Muscle of leg (tissue), 11 donors: ENCODE measurements around the gene SLC4A5. TPM values are rescaled to one million over a fixed set of nuclear protein-coding genes. Genes with fewer than 3 reads are reported as not detected.
A peak's percentile ranks its signal among the peaks of the same experiment; 100 is the strongest.

Source experiments
- DNase-seq: peaks from one replicate; pipeline ENCODE4 v3.0.0; 2013
- H3K27ac ChIP-seq: one replicate; pipeline ENCODE4 v1.5.1; 2013; ENCODE audit warnings: mild to moderate bottlenecking, low read length, control low read depth
- H3K27me3 ChIP-seq: one replicate; pipeline ENCODE4 v1.6.1; 2013; ENCODE audit warnings: low read length; ENCODE audit not compliant: control insufficient read depth, insufficient read depth
- H3K36me3 ChIP-seq: one replicate; pipeline ENCODE4 v1.6.1; 2013; ENCODE audit warnings: low read length; ENCODE audit not compliant: control insufficient read depth, insufficient read depth
- H3K4me1 ChIP-seq: one replicate; pipeline ENCODE4 v1.6.1; 2013; ENCODE audit warnings: low read length; ENCODE audit not compliant: control insufficient read depth, insufficient read depth
- H3K4me3 ChIP-seq: one replicate; pipeline ENCODE4 v1.5.1; 2013; ENCODE audit warnings: low read length, control low read depth
- H3K9me3 ChIP-seq: replicated peaks from 2 replicates; pipeline ENCODE4 v1.6.1; 2013; ENCODE audit warnings: low read depth, low read length; ENCODE audit not compliant: control insufficient read depth
- WGBS: methylation state at CpG from one replicate; pipeline ENCODE4 v1.1.5; 2013; ENCODE audit warnings: missing lambda C conversion rate; ENCODE audit not compliant: insufficient coverage; 5-methylcytosine and 5-hydroxymethylcytosine counted together
- polyA plus RNA-seq, 8 donors: library from polyadenylated mRNA; unstranded; fragments of 120-200 nt; gene quantifications; one replicate each; pipeline versions ENCODE4 v1.2.1 to v1.2.3, GENCODE V29; 2013; ENCODE audit warnings: inconsistent platforms in 1 of 8, low replicate concordance in 1 of 8; ENCODE audit not compliant: insufficient read length in 8 of 8, insufficient read depth in 1 of 8
- total RNA-seq: library from RNA; stranded (reverse); fragments of 120-200 nt; gene quantifications from one replicate; pipeline ENCODE4 v1.2.4, GENCODE V29; 2013

The SLC4A5 gene
- total and polyA plus RNA-seq, 9 donors, result 1.2 to 2.2 (median 1.6) TPM

DNA sequence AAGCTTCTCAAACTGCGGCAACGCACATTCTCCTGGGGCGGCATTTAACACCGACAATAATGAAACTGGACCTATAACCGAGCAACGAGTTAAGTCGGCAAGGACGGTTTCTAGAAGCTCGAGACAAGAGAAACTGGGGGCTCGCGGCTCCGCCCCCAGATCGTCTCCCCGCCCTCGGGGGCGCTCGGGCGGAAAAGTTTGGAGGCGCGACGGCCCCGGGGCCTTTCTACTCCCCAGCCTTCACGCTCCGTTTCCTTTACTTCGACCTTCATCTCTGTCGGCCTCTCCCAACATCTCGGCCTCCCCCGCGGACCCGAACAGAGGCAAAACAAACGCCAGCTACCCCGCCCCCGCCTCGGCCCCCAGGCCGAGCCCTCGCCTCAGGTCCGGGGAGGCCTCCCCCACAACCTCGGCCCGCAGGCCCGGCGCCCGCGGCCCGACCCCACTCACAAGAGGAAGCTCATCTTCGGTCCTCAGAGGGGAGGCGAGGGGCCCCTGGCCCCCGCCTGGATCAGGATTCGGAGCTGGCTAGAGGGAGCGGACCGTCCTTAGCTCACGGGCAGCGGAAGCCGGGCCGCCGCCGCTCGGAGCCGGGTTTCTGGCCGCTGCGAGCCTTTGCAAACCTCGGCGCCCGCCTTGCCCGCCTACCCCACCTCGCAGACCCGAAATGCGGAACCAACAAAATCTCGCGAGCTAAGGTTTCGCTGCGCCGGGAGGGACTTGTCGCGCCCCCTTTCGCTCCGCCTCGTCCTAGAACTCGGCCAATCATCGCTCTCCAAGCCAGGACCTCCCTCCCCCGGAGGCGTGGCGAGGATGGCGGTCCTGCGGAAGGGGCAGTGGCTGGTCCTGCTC lies 164.8 kb downstream of the SLC4A5 start, which contains the start of gene MOB1A:
Gene MOB1A (minus strand): TSS at position 669 of the 852 bp plus-strand sequence. CDS start 205 bp downstream, at position 464.
- H3K4me1 ChIP-seq, result peaks cover 9% of the 10 kb centered on the region
- peak within 1 kb of the TSS; percentile 97 for H3K27ac ChIP-seq
- DNase-seq, result peak; percentile 99
- under 1% methylated on average over 75 of the region's 84 CpGs for WGBS
- H3K9me3 ChIP-seq, result no peaks in the 10 kb centered on the region
- H3K27me3 ChIP-seq, result no peaks in the 10 kb centered on the region
- H3K4me3 ChIP-seq, result peak within 1 kb of the TSS; percentile 93
- H3K36me3 ChIP-seq, result peaks cover 3% of the 10 kb centered on the region

DNA sequence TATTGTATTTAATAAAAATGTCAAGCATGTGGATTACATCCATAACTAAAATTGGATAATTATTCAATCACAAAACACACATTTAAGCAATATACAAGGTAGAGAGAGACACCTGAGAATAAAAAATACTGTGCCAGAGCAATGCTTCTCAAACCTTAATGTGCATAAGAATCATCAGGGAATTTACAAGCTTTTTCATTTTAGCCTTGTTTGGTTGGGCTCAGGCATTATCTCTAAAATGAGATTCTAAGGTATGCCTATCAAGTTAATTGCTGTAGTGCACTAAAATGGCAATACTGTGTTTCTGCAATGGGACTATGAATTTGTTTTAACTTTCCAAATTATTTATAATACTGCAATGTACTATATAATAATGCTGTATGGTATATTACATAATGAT lies 165.5 kb downstream of the SLC4A5 start:
- H3K27me3 ChIP-seq, result no peaks in the 10 kb centered on the region
- no peaks in the 10 kb centered on the region for H3K9me3 ChIP-seq
- peaks cover 9% of the 10 kb centered on the region for H3K4me1 ChIP-seq
- H3K4me3 ChIP-seq, result peak overlapping the region; percentile 93
- DNase-seq, result no peak
- peaks cover 3% of the 10 kb centered on the region for H3K36me3 ChIP-seq
- H3K27ac ChIP-seq, result peak overlapping the region; percentile 97

DNA sequence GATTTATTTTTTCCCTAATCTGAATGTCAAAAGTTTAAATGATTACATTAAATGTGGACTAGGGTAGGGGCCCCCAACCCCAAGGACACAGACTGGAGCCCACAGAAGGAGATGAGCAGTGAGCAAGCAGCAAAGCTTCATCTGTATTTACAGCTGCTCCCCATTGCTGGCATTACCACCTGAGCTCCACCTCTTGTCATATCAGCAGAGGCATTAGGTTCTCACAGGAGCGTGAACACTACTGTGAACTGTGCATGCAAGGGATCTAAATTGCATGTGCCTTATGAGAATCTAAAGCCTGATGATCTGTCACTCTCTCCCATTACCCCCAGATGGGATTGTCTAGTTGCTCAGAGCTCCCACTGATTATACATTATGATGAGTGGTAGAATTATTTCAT lies 168.3 kb downstream of the SLC4A5 start:
- no peaks in the 10 kb centered on the region for H3K9me3 ChIP-seq
- H3K27ac ChIP-seq, result no peak overlapping the region
- no peak for DNase-seq
- WGBS, result no CpG with 5 or more reads among the region's 1 CpG
- peaks cover 9% of the 10 kb centered on the region for H3K4me1 ChIP-seq
- no peaks in the 10 kb centered on the region for H3K27me3 ChIP-seq
- H3K4me3 ChIP-seq, result no peak overlapping the region
- peaks cover 17% of the 10 kb centered on the region for H3K36me3 ChIP-seq

DNA sequence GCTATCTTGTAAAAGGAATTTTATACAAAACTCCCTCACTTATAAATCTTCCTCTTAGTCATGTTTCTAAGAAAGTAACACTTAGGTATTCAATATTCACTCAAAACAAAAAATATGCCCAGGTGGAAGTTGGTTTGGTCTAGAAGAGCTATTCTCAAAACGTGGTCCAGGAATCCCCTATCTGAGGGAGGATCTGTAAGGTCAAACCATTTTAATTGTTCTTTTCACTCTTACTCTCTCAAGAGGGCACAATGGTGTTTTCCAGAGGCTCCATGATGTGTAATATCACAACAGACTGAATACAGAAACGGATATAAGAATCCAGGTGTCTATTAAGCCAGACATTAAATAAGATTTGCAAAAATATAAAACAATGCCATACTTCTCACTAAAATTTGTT lies 174.5 kb downstream of the SLC4A5 start:
- no peaks in the 10 kb centered on the region for H3K27me3 ChIP-seq
- no peak overlapping the region for H3K4me3 ChIP-seq
- no peaks in the 10 kb centered on the region for H3K4me1 ChIP-seq
- H3K36me3 ChIP-seq, result peaks cover 61% of the 10 kb centered on the region
- H3K27ac ChIP-seq, result no peak overlapping the region
- DNase-seq, result no peak
- peaks cover 3% of the 10 kb centered on the region for H3K9me3 ChIP-seq
- no CpG with 5 or more reads among the region's 2 CpGs for WGBS

Other genes starting within 250 kb of the SLC4A5 start
- 31.0 TPM for gene BOLA3, start 195.5 kb downstream of the SLC4A5 start, total RNA-seq
- 10 to 100 TPM; 22.7 to 28.7 (median 25.3) TPM for gene BOLA3, start 195.5 kb downstream of the SLC4A5 start, polyA plus RNA-seq
- 56.1 TPM for gene MOB1A, start 164.5 kb downstream of the SLC4A5 start, total RNA-seq
- 10 to 100 TPM; 40.4 to 59.7 (median 45.4) TPM for gene MOB1A, start 164.5 kb downstream of the SLC4A5 start, polyA plus RNA-seq
- gene MTHFD2, start 144.8 kb downstream of the SLC4A5 start, total RNA-seq, result 27.3 TPM
- 10 to 100 TPM; 25.6 to 42.6 (median 31.9) TPM for gene MTHFD2, start 144.8 kb downstream of the SLC4A5 start, polyA plus RNA-seq
- gene DCTN1, start 36.9 kb upstream of the SLC4A5 start, total RNA-seq, result 56.6 TPM
- 100 to 1,000 TPM in 7 of 8 donors, 10 to 100 TPM in 1; 96.4 to 129 (median 108) TPM for gene DCTN1, start 36.9 kb upstream of the SLC4A5 start, polyA plus RNA-seq
- gene C2orf81, start 78.2 kb upstream of the SLC4A5 start, total RNA-seq, result 1.4 TPM
- gene C2orf81, start 78.2 kb upstream of the SLC4A5 start, polyA plus RNA-seq, result 1 to 10 TPM; 2.2 to 3.6 (median 2.7) TPM
- gene WDR54, start 78.3 kb upstream of the SLC4A5 start, total RNA-seq, result 7.5 TPM
- 10 to 100 TPM in 7 of 8 donors, 1 to 10 TPM in 1; 8.8 to 15.8 (median 12.0) TPM for gene WDR54, start 78.3 kb upstream of the SLC4A5 start, polyA plus RNA-seq
- gene RTKN, start 98.5 kb upstream of the SLC4A5 start, total RNA-seq, result 46.1 TPM
- 10 to 100 TPM; 35.4 to 58.5 (median 49.4) TPM for gene RTKN, start 98.5 kb upstream of the SLC4A5 start, polyA plus RNA-seq
- gene INO80B, start 111.7 kb upstream of the SLC4A5 start, total RNA-seq, result 21.1 TPM
- 10 to 100 TPM; 15.9 to 26.5 (median 21.5) TPM for gene INO80B, start 111.7 kb upstream of the SLC4A5 start, polyA plus RNA-seq
- gene WBP1, start 115.0 kb upstream of the SLC4A5 start, total RNA-seq, result 44.3 TPM
- 10 to 100 TPM; 56.0 to 74.9 (median 66.8) TPM for gene WBP1, start 115.0 kb upstream of the SLC4A5 start, polyA plus RNA-seq
- 32.0 TPM for gene MOGS, start 122.0 kb upstream of the SLC4A5 start, total RNA-seq
- 10 to 100 TPM; 33.8 to 41.3 (median 36.8) TPM for gene MOGS, start 122.0 kb upstream of the SLC4A5 start, polyA plus RNA-seq
- gene MRPL53, start 129.3 kb upstream of the SLC4A5 start, total RNA-seq, result 81.1 TPM
- gene MRPL53, start 129.3 kb upstream of the SLC4A5 start, polyA plus RNA-seq, result 10 to 100 TPM; 52.5 to 87.9 (median 78.8) TPM
- 12.3 TPM for gene CCDC142, start 139.6 kb upstream of the SLC4A5 start, total RNA-seq
- gene CCDC142, start 139.6 kb upstream of the SLC4A5 start, polyA plus RNA-seq, result 10 to 100 TPM in 1 of 8 donors, 1 to 10 TPM in 7; 7.0 to 10.2 (median 8.3) TPM
- gene TTC31, start 139.7 kb upstream of the SLC4A5 start, total RNA-seq, result 12.2 TPM
- 10 to 100 TPM; 17.5 to 25.7 (median 19.9) TPM for gene TTC31, start 139.7 kb upstream of the SLC4A5 start, polyA plus RNA-seq
- gene LBX2, start 156.2 kb upstream of the SLC4A5 start, total RNA-seq, result 0.66 TPM
- gene LBX2, start 156.2 kb upstream of the SLC4A5 start, polyA plus RNA-seq, result 1 to 10 TPM in 3 of 8 donors, under 1 TPM in 5; 0.33 to 3.0 (median 0.89) TPM
- 11.4 TPM for gene PCGF1, start 164.3 kb upstream of the SLC4A5 start, total RNA-seq
- gene PCGF1, start 164.3 kb upstream of the SLC4A5 start, polyA plus RNA-seq, result 10 to 100 TPM; 11.6 to 16.3 (median 13.2) TPM
- gene TLX2, start 171.0 kb upstream of the SLC4A5 start, total RNA-seq, result not detected
- gene TLX2, start 171.0 kb upstream of the SLC4A5 start, polyA plus RNA-seq, result under 1 TPM in 1 of 8 donors, not detected in 7; 0.14 TPM
- gene DQX1, start 182.8 kb upstream of the SLC4A5 start, total RNA-seq, result 0.04 TPM
- 1 to 10 TPM in 1 of 8 donors, under 1 TPM in 6, not detected in 1; 0.11 to 1.3 (median 0.21) TPM for gene DQX1, start 182.8 kb upstream of the SLC4A5 start, polyA plus RNA-seq
- gene AUP1, start 186.3 kb upstream of the SLC4A5 start, total RNA-seq, result 58.5 TPM
- gene AUP1, start 186.3 kb upstream of the SLC4A5 start, polyA plus RNA-seq, result 10 to 100 TPM; 59.5 to 84.9 (median 66.6) TPM
- 33.0 TPM for gene HTRA2, start 186.5 kb upstream of the SLC4A5 start, total RNA-seq
- 10 to 100 TPM; 26.1 to 32.6 (median 28.8) TPM for gene HTRA2, start 186.5 kb upstream of the SLC4A5 start, polyA plus RNA-seq
- gene LOXL3, start 210.5 kb upstream of the SLC4A5 start, total RNA-seq, result 6.1 TPM
- gene LOXL3, start 210.5 kb upstream of the SLC4A5 start, polyA plus RNA-seq, result 10 to 100 TPM in 1 of 8 donors, 1 to 10 TPM in 7; 6.2 to 10.8 (median 7.1) TPM
- 6.4 TPM for gene DOK1, start 211.3 kb upstream of the SLC4A5 start, total RNA-seq
- 1 to 10 TPM; 6.6 to 8.7 (median 7.0) TPM for gene DOK1, start 211.3 kb upstream of the SLC4A5 start, polyA plus RNA-seq